NCI-H1105 treated with DMSO at 0.1 percent for 48 hours (cell line): Measurements from ENCODE around the gene CCDC69.

Experiments
- DNase-seq: peaks from one replicate; lab custom pipeline; 2025; lab: John Stamatoyannopoulos, UW

CCDC69 gene

GRCh38 chr5:151164687-151165392, 59.1 kb downstream of the CCDC69 start:
- peak; percentile 50 for DNase-seq

- DNase-seq: no peak
Observed at GRCh38 chr5:151162776-151163175, 61.1 kb downstream of the CCDC69 start.

- DNase-seq: no peak
Observed at GRCh38 chr5:151159649-151160373, 64.1 kb downstream of the CCDC69 start.

- no peak for DNase-seq
Observed at GRCh38 chr5:151158287-151158661, 65.6 kb downstream of the CCDC69 start.

GRCh38 chr5:151157426-151158286, 66.2 kb downstream of the CCDC69 start, which contains the start of gene ANXA6:
TSS of gene ANXA6 (minus strand) at chr5:151157779. CDS start at chr5:151147901, 9,878 bp downstream.
- DNase-seq: peak; percentile 26

DNA sequence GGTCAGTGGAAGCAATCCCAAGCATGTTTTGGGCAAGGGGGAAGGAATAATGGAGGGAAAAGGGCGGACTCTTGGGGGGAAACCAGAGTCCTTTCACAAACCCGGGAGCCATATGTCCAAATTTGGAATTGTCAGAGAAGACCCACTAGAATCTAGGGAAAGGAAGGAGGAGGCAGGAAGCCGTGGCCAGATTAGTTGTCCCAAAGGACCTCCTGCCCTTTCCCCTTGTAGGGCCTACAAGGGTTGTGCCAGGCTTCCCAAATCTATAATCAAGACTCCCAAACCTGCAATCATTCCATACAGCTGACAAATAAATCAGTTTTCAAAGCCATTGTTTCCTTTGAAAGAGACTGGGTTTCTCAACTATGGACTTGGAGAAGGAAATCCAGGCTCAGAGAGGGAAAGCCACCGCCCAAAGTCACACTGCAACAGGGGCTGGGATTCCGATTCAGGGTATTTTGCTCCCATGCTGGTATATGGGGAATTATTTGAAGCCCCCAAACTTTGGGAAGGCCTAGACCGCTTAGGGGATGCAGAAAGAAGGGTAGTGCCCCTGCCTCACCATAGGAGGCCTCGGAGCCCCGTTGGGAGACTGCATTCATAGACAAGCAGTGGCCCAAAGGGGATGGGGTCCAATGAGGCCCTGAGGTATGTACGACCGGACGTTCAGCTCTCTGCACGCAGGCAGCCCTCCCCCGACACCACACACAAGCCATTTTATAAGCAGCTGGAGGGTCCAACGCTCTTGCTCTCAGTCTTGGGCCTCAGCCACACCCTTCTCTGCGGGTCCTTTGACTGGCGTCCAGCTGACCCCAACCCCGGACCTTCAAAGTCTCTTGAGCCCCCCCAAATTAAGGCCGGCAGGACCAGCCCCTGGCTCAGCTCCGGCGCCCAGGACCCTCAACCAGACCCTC, 67.1 kb downstream of the CCDC69 start:
- no peak for DNase-seq

DNA sequence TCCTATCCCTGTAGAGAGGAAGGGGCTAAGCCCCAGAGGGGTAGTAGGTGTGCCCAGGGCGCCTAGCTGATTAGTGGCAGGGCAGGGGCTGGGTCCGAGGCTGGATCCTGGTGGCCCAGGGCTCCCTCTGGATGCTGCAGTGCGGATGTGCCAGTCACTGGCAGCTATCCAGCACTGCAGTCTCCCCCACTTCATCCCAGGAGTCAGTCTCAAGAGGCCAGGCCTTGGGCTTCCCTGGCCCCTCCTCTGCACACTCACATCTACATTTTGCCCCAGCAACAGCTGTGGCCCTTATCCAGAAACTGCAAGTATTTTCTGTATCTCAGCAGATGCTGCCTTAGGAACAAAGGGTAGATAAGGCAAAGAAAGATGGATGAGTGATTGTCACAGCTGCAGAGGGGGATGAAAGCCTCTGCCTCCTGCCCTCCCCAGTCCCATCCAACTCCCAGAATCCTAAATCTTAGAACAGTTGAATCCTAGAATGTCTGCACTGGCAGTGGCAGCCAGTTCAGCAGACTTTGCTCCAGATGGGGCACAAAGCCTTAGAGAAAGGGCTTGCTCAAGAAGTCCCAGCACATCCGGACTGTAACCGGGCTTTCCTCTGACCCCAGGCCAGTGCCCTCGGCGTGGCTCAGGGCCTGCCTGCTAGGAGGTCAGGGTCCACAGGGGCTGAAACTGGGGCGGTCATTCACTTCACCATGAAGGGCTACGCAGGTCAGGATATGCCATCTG, 68.0 kb downstream of the CCDC69 start:
- DNase-seq: peak; percentile 4

- DNase-seq: no peak
Observed at GRCh38 chr5:151154931-151155774, 68.7 kb downstream of the CCDC69 start.

GRCh38 chr5:151153766-151154272, 70.1 kb downstream of the CCDC69 start:
- no peak for DNase-seq

DNA sequence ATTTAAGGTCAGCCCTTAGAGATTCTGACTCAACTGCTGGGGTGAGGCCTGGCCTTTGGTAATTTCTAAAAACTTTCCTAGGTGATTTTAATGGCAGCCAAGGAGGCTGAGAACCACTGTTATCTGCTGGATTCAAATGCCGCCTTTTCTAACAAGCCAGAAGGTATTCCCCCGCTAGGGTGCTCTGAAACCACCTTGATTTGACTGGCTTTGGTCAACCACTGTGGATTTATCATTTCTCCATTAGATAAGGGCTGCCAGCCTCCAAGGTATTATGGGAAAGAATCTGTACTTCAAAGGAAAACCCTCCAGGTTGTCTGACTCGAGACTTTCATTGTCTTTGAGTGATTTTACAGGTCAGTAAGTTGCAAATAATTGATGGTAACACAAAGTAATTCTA, 70.6 kb downstream of the CCDC69 start:
- DNase-seq: no peak

DNA sequence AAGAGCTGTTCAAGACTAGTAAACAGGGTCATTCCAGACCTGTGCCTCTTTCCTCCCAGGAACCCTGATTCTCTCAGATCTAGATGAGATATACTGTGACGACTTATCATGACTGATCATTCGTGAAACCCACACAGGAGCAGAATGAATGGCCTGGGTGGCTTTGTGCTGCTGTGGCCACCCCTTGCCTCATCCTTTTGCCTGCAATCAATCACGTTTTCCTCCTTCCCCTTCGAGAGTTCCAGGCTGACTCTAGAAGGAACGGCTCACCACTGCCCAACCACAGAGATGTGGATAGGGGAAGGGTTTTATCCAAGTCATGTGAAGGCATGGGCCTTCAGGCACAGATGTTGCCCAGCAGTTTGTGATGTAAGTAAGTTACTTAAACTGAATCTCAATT, 72.1 kb downstream of the CCDC69 start:
- DNase-seq: no peak

GRCh38 chr5:151151263-151151660, 72.6 kb downstream of the CCDC69 start:
- DNase-seq: no peak

DNA sequence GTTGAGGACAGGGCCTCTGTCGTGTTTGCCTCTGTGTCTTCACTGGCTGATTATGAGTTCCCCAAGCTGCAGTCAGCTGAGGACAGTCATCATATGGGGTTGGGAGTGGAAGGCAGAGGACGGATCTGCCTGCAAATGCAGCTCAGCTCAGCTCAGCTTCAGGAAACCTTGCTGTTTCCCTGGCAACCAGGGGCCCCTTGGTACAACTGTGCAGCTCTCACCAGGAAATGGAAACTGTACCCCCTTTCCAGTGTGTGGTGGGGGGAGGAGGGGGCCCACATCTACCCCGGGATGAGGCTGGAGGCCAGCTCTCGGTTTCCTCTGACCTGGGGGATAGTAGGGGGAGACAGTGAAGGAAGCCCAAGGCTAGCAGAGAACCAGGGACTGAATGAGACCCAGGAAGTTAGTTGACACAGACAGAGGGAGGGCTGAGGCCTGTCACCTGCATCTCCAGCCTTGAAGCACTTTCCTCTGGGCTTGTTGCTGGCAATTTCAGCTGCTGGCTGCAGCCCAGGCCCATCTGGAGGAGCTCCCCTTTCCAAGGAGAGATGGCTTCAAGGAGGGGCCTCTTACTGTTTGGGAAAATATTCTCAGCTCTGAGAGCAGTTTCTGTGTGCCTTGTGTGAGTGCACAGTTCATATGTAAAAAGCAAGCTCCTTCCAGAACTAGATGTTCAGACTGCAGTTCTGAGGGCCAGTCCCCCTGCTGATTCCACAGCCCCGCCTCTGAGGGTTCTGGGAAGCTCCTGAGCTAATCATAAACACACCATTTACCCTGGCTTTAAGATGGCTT, 73.2 kb downstream of the CCDC69 start:
- no peak for DNase-seq

DNA sequence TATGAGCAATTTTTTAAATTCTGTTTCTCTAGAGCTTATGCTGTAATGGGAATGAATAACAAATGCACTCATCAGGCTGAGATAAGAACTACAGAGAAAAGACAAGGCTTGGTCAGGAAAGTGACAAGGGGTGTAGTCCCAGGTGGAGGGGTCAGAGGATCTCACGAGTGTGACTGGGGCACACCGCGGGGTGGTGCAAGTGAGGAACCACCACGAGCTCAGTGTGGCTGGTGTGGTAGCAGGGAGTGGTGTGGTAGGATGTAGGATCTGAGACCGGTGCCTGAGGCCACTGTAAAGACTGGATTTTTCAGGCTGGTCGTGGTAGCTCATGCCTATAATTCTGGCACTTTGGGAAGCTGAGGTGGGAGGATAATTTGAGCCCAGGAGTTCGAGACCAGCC, 75.3 kb downstream of the CCDC69 start:
- DNase-seq: no peak

GRCh38 chr5:151147033-151147432, 76.9 kb downstream of the CCDC69 start:
- no peak for DNase-seq

GRCh38 chr5:151146061-151146460, 77.8 kb downstream of the CCDC69 start:
- no peak for DNase-seq

- no peak for DNase-seq
Observed at GRCh38 chr5:151144922-151145321, 79.0 kb downstream of the CCDC69 start.

DNA sequence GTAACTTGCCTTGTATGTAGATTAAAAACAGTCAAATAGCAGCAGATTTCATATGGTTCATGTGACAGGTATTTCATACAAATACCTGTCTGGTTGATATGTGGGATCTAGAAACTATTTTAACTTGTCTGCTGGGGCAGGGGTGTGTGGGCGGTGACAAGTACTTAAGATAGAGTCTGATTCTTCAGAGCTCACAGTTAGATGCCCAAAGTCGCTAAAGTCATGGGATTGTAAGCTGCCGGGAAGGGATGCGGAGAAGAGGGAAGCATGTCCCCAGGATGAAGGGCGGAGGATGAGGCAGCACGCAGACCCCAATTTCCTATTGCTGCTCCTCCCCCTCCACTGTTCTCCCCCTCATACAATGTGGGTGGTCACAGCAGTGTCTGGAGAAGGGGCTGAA, 79.6 kb downstream of the CCDC69 start:
- no peak for DNase-seq

DNA sequence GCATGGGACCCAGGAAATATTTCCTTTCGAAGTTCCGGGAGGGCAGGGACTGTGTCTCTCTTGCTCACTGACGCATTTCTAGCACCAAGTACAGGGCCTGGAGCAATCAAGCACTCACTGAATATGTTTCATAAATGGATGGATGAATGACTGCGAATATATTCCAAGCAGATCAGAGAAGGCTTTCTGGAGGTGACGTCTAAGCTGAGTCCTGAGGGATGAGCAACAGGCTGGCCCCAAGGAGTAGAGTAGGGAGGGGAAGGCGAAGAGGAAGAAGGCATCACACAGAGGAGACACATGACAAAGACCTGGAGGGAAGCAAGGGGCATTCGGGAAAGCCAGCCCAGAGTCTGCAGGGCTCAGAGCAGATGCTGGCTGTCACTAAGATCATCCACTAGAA, 80.2 kb downstream of the CCDC69 start:
- DNase-seq: no peak
